ENCODE measurements around the gene PRIMA1. TPM values are rescaled to one million over a fixed set of nuclear protein-coding genes. Genes with fewer than 3 reads are reported as not detected.

Gene PRIMA1
- total RNA-seq, 1 donor from 2014 or later = not detected

- no peak for DNase-seq (ENCODE audit: extremely low read depth, low read depth, low spot score)
These were observed 24.1 kb downstream of the PRIMA1 start for GRCh38 chr14:93764211-93764659.

- DNase-seq (ENCODE audit: extremely low read depth, low read depth, low spot score) = no peak
These were observed 28.5 kb downstream of the PRIMA1 start for GRCh38 chr14:93759719-93760307.

GRCh38 chr14:93757206-93757605 lies 31.1 kb downstream of the PRIMA1 start:
- DNase-seq (ENCODE audit: extremely low read depth, low read depth, low spot score) = no peak

- no peak for DNase-seq (ENCODE audit: extremely low read depth, low read depth, low spot score)
These were observed 34.6 kb downstream of the PRIMA1 start for GRCh38 chr14:93753647-93754046.

GRCh38 chr14:93752980-93753561 lies 35.2 kb downstream of the PRIMA1 start:
- no peak for DNase-seq (ENCODE audit: extremely low read depth, low read depth, low spot score)

GRCh38 chr14:93751946-93752655 lies 36.2 kb downstream of the PRIMA1 start:
- DNase-seq (ENCODE audit: extremely low read depth, low read depth, low spot score) = no peak

GRCh38 chr14:93749076-93749420 lies 39.2 kb downstream of the PRIMA1 start:
- DNase-seq (ENCODE audit: extremely low read depth, low read depth, low spot score) = no peak

GRCh38 chr14:93748208-93749075 lies 39.8 kb downstream of the PRIMA1 start:
- no peak for DNase-seq (ENCODE audit: extremely low read depth, low read depth, low spot score)

- DNase-seq (ENCODE audit: extremely low read depth, low read depth, low spot score) = no peak
These were observed 40.7 kb downstream of the PRIMA1 start for GRCh38 chr14:93747560-93747959.

GRCh38 chr14:93747102-93747501 lies 41.2 kb downstream of the PRIMA1 start:
- DNase-seq (ENCODE audit: extremely low read depth, low read depth, low spot score) = no peak

- no peak for DNase-seq (ENCODE audit: extremely low read depth, low read depth, low spot score)
These were observed 42.5 kb downstream of the PRIMA1 start for GRCh38 chr14:93745603-93746273.

- no peak for DNase-seq (ENCODE audit: extremely low read depth, low read depth, low spot score)
These were observed 43.4 kb downstream of the PRIMA1 start for GRCh38 chr14:93744876-93745275.

- DNase-seq (ENCODE audit: extremely low read depth, low read depth, low spot score) = no peak
These were observed 44.1 kb downstream of the PRIMA1 start for GRCh38 chr14:93744176-93744575.

- no peak for DNase-seq (ENCODE audit: extremely low read depth, low read depth, low spot score)
These were observed 44.8 kb downstream of the PRIMA1 start for GRCh38 chr14:93743270-93744060.

GRCh38 chr14:93742761-93743160 lies 45.5 kb downstream of the PRIMA1 start:
- no peak for DNase-seq (ENCODE audit: extremely low read depth, low read depth, low spot score)

- DNase-seq (ENCODE audit: extremely low read depth, low read depth, low spot score) = no peak
These were observed 46.6 kb downstream of the PRIMA1 start for GRCh38 chr14:93741556-93742230.

GRCh38 chr14:93737634-93738033 lies 50.7 kb downstream of the PRIMA1 start:
- no peak for DNase-seq (ENCODE audit: extremely low read depth, low read depth, low spot score)

- no peak for DNase-seq (ENCODE audit: extremely low read depth, low read depth, low spot score)
These were observed 51.8 kb downstream of the PRIMA1 start for GRCh38 chr14:93736378-93737014.

GRCh38 chr14:93735206-93735605 lies 53.1 kb downstream of the PRIMA1 start:
- no peak for DNase-seq (ENCODE audit: extremely low read depth, low read depth, low spot score)
